GM19023 (cell line): Measurements from ENCODE around the gene KRT16.
"Not testable (repeated sequence)": the region's sequence is repeated elsewhere in the genome, so short reads cannot be mapped to it uniquely, and the experiment has no call there.

ENCODE experiments used
- ATAC-seq: cut with Tn5 transposase; IDR thresholded peaks from one replicate; pipeline ENCODE4 v1.9.1; 2021; ENCODE audit warnings: mild to moderate bottlenecking, moderate library complexity; ENCODE audit not compliant: unreplicated experiment

KRT16 gene

DNA sequence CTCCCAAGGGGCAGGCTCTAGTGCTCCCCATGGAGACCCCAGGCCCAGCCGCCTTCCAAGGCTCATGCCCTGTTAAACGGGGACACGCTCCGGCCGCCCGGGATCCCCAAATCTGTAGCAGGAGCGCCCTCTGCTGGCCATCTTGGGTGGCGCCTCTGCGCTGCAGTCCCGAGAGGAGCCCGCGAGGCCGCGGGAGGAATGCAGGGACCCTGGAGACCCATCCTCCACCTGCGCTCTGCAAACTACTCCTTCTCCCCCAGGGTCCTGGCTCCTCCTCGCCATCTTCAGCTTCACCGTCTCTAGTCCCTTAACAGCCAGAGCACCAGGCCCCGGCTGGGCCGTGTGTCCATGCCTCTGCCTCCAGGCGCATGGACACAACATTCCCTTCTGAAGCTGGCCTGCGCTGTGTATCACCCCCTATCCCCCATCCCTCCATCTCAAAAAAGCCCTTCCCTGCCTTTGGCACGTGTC, 35.4 kb upstream of the KRT16 start:
- ATAC-seq = peak; percentile 69

DNA sequence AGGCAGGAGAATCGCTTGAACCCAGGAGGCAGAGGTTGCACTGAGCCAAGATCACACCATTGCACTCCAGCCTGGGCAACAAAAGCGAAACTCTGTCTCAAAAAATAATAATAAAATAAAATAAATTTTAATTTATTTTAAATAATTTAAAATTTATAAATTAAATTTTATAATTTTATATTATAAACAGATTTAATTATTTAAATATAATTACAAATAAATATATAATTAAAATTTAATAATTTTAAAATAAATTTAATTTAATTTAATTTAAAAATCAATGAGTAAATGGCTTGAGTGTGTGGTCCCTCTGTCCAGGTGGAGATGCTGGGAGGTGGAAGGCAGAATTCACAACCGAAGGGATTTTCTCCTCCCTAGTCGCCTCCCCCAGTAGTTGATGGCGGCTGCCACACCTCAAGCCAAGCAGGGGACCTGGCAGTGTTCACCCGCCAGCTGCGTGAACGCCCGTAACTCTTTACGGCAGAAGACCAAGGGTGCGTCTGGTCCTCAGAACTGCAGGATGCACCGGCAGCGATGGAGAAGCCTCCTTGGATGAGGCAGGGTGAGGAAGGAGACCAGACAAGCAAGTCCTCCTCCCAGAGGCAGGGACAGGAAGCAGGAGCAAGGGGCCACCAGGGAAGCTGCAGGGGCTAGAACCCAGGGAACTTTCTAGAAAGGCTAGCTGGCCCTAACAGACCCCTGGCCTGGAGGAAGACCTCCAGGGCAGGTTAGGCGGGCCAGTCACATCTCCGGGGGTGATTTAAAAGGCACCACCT, 34.7 kb upstream of the KRT16 start:
- no peak for ATAC-seq

DNA sequence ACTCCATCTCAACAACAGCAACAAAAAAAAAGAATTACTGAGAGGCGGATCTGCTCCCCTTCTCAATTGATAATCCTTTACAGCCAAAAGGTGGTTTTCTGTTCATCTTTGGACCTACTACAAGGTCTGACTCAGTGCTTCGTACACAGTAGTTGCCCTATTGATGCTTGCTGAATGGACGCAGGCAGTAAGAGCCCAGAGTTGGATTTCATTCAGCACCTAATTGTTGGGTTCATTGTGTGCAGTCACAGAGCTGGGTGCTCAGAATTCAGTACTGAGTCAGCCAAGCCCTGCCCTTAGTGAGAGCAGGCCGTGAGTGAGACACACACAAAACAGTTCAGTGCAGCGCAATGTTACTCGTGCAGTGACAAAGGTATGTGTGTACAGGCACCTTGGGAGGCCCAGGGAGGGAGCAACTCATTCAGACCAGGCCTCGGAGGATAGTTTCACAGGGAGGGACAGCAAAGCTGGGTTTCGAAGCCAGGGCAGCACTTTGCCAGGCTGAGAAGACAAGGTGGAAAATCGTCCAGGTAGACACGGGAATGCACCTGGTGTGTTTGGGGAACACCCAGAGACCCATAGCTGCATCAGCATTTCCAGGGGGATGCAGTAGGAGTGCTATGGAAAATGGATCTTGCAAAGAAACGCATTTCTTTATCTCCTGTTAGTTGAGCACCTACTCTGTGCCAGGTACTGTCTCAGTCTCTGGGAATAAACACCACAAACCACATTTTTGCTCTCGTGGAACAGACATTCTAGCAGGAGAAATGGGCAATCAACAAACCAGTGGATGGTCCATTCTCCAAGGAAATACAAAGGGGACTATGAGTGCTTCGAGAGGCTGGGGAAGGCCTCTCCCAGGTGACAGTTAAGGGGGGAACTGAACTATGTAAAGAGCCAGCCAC, 29.9 kb upstream of the KRT16 start:
- no peak for ATAC-seq

DNA sequence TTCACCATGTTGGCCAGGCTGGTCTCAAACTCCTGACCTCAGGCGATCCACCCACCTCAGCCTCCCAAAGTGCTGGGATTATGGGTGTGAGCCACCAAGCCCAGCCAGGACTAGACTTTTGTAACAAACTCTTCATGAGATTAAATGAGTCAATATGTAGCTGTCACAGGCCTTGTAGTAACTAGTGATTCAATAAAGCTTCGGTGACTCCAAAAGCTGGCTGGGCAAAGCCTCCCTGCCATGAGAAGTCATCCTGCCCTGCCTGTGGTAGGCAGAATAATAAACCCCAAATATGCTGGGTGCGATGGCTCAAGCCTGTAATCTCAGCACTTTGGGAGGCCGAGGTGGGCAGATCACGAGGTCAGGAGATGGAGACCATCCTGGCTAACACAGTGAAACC, 28.0 kb upstream of the KRT16 start:
- ATAC-seq = not testable (repeated sequence)

DNA sequence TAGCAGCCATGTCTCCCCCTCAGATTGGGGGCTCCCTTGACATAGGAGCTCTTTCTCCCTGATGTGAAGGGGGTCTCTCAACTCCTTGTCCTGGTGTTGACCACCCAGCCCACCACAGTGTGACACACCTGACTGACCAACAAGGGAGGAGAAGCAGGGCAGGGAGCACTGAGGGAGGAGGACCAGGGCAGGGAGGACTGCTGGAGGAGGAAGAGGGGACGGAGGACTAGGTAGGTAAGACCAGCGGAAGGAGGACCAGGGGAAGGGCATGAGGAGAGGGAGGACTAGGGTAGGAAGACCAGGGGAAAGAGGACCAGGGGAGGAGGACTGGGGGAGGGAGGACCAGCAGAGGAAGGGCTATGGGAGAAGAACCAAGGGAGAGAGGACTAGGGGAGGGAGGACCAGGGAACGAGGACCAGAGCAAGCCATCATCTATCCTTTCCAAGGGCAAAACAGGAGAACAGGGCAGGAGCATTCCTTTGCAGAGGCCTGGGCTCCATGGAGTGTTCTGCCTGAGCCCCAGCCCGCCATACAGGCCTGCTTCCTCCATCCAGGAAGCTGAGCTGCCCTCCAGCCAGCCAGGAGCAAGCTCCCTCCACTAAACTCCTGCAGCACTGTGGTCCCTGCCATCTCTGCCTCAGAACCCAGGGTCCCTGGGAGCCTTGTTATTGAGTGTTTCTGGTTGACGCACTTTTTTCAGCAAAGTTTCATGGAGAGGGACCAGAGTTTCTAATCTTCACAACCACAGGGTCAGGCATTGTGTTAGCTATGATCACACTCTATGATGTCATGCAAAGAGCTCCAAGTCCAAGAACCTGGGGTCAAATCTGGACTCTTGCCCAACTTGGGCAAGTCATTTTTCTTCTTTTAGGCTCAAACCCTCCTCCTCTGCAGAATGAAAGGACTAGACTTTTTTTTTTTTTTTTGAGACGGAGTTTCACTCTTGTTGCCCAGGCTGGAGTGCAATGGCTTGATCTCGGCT, 27.2 kb upstream of the KRT16 start:
- no peak for ATAC-seq

DNA sequence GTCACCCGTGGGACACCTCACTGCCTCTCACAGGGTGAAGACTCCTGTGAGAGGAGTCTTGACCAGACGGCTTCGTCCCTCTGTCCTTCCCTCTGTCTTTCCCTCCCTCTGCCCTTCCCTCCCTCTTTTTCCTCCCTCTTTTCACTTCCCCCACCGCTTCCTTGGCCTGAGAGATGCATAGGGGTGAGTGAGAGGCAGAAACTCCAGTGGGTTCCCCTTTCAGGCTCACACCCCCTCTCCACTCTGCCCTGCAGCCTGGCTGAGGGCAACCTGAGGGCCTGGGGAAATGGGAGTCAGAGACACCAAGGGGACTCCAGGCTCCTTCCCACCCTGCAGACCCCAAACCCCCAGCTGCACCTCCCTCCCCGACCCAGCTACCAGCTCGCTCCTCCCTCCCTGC, 26.4 kb upstream of the KRT16 start:
- ATAC-seq = no peak

DNA sequence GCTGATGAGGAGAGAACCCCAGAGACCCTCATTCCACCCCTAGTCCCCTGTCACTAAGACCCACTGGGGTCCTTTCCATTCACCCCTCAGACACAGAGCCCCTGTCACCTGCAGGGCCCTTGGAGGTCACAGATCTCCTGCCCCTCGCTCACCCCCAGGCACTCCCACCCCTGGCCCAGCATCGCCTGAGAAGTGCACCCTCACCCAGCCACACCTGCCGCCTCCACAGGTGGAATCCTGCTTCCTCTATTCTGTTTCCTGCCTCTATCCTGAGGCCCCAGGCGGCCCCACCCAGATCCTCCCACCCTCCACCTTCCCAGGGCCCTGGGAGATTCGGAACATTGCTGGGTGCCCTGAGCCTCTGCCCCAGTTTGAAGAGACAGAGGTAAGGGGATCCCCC, 25.6 kb upstream of the KRT16 start:
- no peak for ATAC-seq

DNA sequence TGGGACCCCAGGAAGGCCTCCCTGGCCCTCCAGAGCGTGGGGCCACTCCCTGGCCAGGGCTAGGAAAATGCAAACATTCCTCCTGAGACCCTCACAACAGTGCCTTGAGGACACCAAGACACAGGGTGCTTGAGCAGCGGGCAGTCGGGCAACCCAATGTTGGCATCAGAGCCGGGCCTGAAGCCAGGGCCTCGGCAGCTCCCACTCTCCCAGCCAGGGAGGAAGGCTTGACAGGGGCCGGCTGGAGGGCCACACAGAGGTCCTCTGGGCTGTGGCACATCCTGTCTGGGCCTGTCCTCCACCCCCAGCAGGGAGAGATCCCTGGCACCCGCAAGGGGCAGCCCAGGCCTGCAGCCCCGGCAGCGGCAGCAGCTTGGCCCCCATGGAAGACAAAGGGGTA, 24.1 kb upstream of the KRT16 start:
- no peak for ATAC-seq

DNA sequence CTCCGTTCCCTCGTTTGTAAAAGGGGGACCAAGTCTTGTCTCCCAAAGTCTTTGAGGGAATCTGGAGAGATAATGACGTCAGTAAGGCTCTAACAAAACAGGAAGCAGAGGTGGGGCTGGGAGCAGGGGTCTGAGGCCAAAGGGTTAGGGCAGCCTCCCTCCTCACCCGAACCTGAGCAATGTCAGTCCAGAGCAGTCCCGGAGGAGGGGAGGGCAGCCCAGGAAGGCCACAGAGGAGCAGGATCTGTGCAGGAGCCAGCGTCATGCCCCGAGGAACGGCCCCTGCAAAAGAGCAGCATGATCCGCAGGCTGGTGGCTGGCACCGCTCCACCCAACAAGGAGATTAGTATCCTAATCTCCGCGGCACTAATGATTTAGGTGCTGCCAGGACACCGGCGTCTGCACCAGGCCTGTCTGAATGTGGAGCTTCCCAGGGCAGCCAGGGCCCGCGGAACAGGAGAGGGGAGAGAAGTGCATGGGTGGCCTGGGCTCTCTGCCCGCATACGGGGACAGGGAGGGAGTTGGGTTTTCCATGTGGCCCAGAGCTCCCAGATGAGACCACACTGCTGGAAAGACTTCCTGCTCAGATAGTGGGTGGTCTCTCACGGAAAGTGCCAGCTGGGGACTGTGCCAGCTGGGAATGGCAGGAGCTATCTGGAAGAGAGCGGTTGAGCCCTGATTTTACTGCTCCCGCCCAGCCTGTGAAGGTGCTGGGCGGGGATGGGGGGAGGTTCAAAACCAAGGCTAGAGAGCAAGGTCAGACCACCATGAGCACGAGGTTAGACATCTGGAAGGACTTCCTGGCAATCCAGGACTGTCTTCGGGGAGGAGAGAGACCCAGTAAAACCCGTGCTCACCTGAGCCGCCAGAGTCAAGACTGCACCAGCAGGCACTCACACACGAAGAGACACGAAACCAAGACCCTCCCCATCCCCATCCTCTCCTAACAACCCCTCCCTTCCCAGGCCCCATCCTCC, 22.8 kb upstream of the KRT16 start:
- no peak for ATAC-seq

DNA sequence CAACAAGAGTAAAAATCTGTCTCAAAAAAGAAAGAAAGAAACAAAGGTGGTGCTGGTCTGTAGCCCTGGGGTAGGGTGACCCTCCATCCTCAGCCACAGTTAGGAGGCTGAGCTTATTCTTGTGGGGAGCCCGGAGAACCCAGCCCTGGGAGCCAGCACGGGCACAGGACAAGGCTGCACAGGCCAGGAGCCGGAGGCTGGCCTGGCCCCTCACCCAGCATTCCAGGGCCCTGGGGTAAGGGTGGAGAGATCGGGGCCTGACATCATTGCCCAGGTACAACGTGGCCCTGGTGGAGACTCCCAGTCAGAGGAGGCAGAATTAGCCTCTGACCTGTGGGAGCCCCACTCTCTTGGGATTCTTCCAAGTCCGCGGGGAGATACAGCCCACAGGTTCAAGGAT, 22.1 kb upstream of the KRT16 start:
- no peak for ATAC-seq

DNA sequence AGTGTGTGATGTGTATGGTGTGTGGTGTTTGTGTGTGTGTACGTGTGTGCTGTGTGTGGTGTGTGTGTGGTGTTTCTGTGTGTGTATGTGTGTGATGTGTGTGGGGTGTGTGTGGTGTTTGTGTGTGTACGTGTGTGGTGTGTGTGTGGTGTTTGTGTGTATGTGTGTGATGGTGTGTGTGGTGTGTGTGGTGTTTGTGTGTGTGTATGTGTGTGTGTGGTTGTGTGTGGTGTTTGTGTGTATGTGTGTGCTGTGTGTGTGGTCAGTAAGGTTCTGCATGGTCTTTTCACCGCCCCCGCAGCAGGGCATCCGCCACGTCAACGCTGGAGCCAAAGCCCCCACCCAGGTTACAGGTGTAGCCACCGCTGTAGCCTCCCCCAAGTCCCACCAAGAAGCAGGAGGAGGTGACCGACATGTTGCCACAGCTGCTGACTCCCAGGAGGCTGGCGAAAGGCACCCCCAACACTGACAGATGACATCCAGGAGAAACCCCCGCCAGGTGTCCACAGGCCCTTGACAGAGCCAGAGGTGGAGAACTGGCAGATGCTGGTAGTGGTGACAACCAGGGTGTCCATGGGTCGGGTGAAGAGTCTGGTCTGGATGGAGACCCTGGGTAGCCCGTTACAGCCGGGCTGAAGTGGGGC, 21.1 kb upstream of the KRT16 start:
- no peak for ATAC-seq

DNA sequence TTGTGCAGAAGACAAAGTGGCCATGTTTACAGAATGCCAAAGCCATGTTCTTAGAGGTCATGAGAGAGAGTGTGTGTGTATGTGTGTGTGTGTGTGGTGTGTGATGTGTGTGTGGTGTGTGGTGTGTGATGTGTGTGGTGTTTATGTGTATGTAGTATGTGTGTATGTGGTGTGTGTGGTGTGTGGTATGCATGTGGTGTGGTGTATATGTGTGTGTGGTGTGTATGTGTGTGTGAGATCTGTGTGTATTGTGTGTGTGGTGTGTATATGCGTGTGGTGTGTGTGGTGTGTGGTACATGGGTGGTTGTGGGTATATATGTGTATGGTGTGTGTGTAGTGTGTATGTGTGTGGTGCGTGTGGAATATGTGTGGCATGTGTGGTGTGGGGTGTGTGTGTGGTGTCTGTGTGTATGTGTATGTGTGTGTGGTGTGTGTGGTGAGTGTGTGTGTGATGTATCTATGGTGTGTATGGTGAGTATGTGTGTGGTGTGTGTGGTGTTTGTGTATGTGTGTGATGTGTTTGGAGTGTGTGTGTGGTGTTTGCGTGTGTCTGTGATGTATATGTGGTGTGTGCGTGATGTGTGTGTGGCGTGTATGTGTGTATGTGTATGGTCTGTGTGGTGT, 20.0 kb upstream of the KRT16 start:
- ATAC-seq = no peak

DNA sequence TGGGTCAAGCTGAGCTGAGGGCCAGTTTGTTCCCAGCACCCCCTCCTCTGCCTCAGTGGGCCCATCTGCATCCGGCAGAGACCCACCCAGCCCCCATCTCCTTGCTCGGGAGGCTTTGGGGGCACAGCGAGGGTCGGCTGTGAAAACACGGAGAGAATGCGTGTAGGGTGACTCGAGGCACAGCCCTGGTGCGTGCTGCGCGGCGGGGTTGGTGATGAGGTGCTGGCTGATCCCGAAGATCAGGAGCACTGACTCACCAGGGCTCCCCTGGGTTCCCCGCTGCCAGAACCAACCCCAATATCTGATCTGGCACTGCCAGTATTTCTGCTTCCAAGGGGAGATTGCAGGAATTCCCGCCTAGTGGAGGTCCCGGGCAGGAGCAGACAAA, 19.3 kb upstream of the KRT16 start:
- no peak for ATAC-seq

DNA sequence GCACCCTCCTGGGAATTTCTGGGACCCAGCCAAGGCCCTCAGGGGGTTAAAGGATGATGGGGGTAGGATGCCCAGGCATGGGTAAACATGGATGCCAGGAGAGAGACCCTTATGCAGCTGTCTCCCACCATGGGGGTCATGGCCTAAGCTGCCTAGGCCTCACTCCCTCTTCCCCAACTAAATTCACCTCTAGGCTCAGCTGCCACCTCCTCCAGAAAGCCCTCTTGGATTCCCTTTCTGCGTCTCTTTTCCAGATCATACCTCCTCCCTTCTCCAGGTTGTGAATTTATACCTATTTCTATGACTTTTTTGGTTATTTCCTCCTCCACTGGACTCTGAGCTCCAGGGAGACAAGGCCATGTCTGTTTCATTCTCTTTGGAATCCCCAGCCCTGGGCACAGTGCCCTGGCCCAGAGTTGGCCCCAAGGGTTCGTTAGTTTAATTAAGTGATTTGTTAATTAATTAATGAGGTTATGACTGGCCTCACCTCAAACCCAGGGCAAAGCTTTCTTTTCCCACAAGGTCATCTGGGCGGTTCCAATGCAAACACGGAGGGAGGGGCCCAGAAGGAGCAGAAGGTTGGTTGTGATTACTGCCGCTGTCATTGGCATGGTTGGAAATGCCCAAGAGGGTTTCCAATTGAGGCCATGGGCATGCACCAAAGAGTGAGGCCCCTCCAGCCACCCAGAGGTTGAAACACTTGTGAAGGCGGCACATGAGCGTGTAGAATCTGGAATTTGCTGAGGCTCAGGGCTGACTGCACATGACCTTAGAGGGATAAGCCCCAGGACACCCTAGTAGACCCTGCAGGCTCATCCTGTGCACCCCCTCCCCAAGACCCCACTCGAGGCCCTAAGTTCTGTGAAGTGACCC, 18.7 kb upstream of the KRT16 start:
- ATAC-seq = no peak

DNA sequence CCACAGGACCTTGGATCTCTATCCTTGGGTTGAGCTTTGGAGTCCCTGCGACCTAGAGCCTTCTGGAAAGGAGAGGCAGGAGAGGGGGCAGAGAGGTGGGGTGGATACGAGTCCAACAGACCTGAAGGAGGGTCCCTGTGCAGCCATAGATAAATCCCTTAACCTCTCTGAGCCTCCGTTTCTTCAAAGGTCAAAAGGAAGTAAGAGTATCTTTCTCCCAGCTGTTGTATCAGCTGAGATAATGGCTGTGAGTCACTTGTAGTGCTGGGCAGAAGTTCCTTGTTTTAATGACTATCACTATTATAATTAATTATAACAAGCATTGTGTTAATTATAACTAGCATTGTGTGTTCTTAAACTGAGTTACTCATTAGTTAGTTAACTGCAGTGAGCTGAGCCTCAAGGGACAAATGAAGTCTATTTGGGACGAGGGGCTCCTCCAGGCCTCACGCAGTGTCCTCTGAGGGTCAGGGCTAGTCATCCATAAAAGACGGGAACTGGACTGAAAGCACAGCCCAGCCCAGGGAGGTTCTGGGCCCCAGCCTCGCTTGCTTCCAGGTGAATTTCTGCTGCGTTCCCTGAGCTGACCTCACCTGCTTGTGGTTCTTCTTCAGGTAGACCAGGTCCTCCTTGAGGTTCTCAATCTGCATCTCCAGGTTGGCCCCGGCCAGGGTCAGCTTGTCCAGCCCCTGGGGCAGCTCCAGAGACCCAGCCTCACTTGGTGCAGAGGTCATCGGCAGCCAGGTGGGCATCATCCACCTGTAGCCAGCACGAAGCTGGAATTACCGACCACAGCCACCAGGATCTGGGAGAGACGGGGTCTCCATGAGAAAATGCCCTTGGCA, 17.5 kb upstream of the KRT16 start:
- no peak for ATAC-seq

DNA sequence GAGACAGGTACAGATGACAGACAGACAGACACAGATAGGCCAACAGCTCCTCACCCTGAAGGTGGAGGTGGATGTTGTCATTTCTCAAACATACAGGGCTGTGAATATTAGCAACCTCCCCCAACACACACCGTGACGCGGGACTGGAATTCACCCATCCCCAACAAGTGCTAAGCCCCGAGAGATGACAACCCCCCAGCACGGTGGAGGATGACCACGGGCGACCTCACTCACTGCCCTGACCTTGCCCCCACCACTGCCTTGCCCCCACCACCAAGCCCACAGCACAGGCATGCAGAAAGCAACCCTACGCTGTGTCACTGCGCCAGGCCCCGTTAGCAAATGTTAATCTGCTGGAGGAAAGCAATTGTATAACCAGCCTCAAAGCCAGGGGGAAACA, 16.7 kb upstream of the KRT16 start:
- no peak for ATAC-seq
